ENCODE results near the gene CCNB1IP1.
A peak's percentile ranks its signal among the peaks of the same experiment; 100 is the strongest.

GRCh38 chr14:20332788-20333493 lies at the start of gene CCNB1IP1:
- TF ChIP-seq TARDBP (IDR thresholded peaks at IDR 0.05) (no peak), SP1 (IDR thresholded peaks at IDR 0.05) (no peak), BHLHE40 (IDR thresholded peaks at IDR 0.05; ENCODE audit: borderline replicate concordance) (no peak), ELF4 (IDR thresholded peaks at IDR 0.05) (peak; percentile 82), SUZ12 (IDR thresholded peaks at IDR 0.05) (no peak), CTBP1 (IDR thresholded peaks at IDR 0.05; ENCODE audit: borderline replicate concordance) (0 out of 2 replicates have a peak, but pooled peaks have one; percentile 43), LEF1 (IDR thresholded peaks at IDR 0.05; ENCODE audit: borderline replicate concordance) (no peak), HDGF (IDR thresholded peaks at IDR 0.05; ENCODE audit: borderline replicate concordance) (no peak)

All from HEK293T (cell line).